Measurements from ENCODE around the gene PTDSS2.

GRCh38 chr11:452203-452744, 2.2 kb downstream of the PTDSS2 start:
- no peak for TF ChIP-seq CTCF (IDR thresholded peaks at IDR 0.05)
- TF ChIP-seq POLR2A (IDR thresholded peaks at IDR 0.05), result no peak
- no peak for TF ChIP-seq EP300 (IDR thresholded peaks at IDR 0.05)
- no peak for TF ChIP-seq POLR2AphosphoS5 (IDR thresholded peaks at IDR 0.05)

All from stomach (tissue), 4 donors.